HG03280 (cell line): ENCODE results near the gene RGS7BP.

ENCODE experiments used
- ATAC-seq: cut with Tn5 transposase; IDR thresholded peaks from one replicate; pipeline ENCODE4 v1.9.1; 2021; ENCODE audit warnings: mild to moderate bottlenecking, moderate library complexity; ENCODE audit not compliant: unreplicated experiment

The RGS7BP gene

DNA sequence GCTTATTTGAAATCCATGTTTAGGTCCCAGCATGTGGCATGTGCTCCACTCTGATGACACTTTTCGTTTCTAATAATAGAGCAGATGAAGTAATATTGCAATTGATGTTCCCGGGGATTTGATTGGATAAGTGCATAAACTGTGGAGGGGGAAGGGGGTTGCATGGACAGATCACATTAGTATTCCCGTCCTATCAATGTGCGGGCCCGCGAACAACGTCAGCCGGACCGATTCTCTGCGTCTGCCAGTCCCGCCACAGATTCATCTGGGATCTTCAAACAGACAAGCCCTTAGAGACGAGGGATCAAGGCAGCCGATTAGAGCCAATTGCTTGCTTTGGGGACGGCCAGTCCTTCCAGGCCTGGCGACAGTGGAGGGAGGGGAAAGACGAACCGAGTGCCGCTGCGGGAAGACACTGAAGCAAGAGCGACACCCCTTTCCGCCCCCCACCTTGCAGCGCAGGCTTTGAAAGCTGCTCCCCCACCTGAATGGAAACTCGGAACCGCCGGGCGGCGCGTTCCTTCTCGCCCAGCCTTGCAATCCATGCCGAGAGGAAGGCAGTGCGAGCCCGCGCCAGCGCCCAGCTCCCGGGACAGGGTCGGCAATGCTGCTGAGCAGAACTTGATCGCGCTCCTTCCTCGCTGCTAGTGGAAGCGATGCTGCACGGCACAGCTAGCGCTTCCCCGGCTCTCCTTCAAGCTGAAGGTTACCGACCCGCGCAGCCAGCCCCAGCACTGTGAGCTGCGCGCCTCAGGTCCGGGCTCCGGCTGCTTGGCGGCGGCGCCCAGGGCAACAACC, at the start of gene RGS7BP:
TSS of gene RGS7BP (plus strand) at position 247 of the 798 bp plus-strand sequence. CDS start 610 bp downstream, outside the sequence.
- no peak for ATAC-seq

DNA sequence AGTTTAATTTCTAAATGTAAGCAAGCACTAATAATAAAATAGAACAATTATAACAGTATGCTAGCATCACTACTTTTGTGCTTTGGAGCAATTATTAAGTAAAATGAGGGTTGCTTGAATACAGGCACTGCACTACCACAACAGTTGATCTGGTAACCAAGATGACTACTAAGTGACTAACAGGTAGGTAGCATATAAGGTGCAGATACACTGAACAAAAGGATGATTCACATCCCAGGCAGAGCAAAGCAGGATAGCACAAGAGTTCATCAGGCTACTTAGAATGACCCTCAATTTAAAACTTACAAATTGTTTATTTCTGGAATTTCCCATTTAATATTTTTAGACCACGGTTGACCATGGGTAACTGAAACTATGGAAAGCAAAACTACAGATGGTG, 48.0 kb upstream of the RGS7BP start:
- no peak for ATAC-seq

DNA sequence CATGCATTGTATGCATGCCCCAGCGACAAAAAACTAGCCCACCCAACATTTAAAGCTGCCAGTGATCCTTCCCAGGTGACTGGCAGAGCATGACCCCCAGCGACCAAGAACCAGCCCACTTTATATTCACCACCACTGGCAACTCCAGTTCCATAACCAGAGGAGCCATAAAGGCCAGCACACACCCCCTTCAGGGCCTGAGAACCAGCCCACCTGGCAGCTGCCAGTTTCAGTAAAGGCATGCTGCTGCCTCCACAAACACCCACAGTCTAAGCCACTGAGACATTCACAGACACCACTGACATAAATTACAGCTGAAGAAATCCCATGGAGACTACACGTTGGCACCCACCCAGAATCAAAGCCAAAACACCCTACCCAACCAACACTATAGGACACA, 46.9 kb upstream of the RGS7BP start:
- no peak for ATAC-seq

DNA sequence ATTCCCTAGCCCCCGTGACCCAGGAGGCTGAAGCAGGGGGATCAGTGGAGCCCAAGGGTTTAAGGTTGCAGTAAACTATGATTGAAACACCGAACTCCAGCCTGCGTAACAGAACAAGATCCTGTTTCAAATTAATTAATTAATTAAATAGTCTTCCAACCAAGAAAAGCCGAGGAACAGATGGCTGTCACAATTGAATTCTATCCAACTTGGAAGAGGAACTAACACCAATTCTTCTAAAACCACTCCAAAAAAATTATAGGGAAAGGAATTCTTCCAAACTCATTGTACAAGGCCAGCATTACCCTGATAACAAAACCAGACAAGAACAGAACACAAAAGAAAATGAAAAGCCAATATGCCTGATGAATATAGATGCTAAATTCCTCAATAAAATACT, 43.4 kb upstream of the RGS7BP start:
- ATAC-seq, result no peak

DNA sequence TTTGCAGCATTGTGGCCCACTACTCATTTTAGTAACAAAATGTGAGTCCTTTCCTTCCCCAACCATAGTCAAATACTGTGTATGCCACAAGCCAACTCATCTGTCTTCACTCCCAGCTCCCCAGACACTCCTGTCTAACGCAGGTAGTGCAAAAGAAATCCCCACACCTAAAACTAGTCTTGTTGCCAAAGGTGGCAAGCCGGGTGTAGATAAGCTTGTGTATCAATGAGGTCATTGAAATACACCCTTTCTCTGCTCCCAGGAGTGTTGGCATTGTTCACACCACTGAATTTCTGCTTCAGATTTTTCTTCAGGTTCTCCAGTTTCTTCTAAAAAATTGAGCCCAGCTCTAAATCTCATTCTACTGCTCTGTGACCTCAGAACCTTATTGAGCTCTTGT, 19.7 kb upstream of the RGS7BP start:
- no peak for ATAC-seq

DNA sequence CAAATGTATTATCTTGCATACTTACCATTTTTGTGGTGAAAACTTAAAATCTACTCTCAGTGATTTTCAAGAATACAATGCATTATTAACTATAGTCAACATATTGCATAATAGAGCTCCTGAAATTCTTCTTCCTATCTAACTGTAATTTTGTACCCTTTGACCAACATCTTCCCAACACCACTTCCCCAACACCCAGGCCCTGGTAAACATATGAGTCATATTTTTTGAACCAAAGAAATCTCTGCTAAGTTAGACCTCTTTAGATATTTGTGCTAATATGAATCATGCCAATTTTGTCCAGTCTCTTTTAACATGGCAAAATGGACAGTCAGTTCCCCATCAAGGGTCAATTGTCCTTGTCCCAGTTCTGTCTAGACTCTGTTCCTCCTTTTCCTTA, 18.5 kb upstream of the RGS7BP start:
- no peak for ATAC-seq

DNA sequence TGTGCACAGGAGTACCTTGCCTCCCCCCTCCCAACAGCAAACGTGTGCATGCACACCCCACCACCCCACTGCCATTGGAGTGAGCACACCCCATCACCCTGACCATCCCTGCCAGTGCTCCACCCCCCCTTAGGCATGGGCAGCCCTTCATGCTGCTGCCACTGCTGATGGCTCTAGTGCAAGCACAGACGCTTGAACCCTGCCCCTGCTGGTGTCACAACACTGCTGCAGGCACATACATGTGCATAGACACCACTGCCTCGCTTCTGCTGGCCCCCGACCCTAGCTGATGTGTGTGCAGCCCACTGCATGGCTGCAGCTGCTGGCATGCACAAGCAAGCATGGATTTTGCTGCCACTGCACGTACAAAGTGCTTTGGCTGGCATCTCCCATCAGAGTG, 16.0 kb upstream of the RGS7BP start:
- ATAC-seq, result no peak

DNA sequence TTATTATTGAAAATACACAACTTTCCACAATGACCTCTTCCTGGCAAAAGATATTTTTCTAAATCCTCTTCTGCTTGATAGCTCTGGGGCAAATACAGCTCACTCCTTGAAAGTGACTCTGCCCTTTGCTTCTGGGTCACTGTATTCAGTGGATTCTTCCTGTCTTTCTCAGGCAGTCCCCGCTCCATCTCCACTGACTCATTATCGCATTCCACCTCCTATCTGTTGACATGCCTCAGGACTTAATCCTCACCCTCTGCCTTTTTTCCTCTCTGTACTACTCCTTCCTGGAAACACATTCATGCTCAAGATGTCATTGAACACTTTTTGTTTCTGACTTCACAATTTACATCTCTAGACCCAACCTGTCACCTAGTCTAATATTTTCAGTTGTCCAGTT, 8.4 kb upstream of the RGS7BP start:
- ATAC-seq, result no peak

DNA sequence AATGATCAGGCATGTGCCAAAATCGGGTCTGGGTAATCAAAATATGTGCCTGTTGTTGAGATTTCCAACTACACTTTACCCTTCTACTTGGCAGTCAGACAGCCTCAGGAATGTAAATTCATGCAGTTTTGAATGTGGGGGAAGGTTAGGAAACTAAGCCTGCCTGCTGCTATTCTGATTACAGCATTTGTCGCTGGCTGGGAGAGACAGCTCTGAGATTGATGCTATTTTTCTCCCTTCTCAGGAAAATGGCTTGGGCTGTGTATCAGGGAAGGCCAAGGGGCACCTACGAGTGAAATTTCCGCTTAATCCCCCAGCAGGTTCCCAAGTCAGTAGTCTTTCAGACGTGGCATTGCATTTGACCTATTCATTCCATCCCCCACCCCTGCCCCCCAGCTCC, 3.6 kb upstream of the RGS7BP start:
- no peak for ATAC-seq

DNA sequence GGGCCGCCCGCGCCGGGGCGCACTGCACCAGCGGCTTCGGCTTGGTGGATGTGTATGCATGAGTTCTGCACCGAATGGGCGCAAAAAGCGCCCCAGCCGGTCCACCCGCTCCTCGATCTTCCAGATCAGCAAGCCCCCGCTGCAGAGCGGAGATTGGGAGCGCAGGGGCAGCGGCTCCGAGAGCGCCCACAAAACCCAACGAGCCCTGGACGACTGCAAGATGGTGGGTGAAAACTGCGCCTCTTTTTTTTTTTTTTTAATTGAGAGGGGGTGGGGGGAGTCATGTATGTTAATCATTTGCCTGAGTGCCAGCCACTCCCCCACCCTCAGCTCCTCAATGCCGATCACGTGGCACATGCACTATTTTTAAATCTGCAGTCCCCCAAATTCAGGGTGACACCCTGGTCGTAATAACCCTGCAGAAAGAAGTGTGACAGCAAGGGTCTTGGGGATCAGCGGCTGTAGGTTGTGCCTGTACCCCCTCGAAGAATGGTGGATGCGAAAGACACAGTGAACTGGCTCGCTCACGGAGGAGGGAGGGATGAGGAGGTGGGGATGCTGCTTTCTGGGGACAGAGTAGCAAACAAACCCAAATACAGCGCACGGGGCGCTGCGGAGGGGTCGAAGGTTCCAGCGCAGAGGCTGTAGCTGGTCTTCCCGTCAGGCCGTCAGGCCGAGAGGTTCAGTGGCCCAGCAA, 900 bp downstream of the RGS7BP start:
- ATAC-seq, result no peak

DNA sequence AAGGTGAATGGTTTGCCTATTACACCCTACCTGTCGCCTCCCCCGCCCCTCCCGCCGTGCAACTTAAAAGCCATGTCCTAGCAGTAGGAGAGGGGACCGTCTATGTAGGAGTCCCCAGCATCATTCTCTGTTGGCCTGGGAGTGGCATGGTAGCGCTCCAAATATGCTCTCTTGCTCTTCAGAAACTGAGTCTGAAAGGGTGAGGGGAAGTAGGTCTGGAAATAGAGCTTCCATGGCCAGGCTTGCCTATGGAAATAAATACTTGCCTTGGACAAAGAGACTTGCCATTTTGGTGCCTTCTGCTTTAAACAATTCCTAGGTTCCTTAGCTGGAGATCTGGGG, 1.4 kb downstream of the RGS7BP start:
- ATAC-seq, result no peak

DNA sequence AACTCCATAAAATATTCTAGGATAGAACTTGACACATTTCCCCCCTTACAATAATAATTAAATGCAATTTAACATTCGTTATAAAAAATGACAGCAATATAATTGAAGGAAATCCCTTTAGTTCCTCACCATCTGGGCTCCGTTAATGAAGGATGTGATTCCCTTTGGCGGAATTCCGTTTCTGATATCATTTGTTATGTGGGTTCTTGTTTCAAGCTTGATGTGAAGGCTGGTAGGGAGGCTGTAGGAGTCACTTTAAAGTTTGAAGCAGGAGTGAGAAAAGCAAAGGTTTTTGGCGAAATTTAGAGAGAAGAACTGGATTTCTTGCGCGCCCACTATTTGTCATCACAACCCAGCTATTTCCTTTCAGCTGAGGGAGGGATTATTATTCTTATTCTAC, 4.0 kb downstream of the RGS7BP start:
- ATAC-seq, result no peak

DNA sequence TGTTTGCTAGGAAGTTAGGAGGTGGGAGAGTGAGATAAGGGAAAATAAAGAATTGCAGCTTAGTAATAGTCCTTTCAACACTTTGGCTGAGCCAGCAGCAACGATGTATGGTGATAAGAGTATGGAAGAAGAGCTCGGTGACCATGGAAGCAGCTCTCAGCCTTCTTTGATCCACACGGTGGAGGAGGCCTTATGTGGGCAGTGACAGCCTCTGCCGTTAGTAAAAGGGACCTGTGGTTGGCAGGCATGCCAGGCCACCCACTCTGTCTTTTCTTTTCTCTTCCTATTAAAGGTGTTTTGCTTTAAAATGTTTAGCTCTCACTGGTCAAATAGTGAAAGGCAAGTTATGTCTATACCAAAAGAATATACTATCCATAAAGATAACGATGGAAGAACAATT, 7.7 kb downstream of the RGS7BP start:
- ATAC-seq, result no peak

DNA sequence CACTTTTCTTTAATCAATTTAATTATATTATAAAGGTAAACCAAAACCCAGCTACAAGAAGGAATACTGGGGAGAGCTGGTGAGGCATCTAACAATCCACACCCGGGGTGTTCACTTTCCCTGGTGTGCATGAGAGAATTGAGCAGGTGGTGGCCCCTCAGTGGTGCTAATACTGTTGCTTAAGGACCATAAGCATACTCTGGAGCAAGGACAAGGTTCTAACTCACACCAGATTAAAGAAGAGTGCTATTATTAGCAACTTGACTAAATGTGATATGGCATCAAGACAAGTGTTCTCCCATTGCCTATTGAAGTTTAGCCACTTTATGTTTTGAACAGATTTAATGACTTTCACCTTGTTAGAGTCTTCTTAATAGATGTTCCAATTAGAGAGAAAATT, 8.8 kb downstream of the RGS7BP start:
- no peak for ATAC-seq

DNA sequence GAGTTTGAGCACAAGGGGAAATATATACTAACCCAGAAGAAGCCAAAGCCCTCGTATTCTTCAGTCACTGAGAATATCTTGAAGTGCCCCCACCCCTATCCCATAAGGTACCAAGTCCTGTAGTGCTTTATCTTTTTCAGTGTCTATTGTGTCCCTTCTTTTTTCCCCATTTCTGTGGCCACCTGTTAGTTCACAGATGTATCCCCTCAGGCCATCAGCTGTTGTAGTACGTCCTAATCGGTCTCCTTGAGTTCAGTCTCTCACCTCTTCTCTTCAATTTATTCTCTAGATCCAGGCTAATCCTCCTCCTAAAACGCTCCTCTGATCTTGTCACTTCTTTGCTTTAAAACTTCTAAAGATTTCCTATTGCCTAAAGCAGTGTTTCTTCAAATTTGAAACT, 10.4 kb downstream of the RGS7BP start:
- no peak for ATAC-seq

DNA sequence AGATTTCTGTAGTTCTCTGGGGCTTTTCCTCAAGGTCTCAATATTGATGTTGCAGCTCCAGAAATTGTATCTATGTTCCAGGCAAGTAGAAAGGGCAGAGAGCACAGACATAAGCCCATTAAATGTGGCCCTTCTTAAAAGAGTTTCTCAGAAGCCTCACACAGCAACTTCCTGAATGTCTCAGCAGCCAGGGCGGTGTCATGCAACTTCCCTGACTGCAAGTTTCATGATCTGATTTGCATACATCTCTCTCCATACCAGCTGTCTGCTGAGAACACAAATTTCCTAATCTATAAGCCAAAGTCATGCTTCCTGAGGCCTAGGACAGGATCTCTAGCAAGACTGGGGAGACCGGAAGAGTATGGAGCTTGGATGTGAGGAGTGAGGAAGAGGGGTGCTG, 13.0 kb downstream of the RGS7BP start:
- ATAC-seq, result peak; percentile 82

DNA sequence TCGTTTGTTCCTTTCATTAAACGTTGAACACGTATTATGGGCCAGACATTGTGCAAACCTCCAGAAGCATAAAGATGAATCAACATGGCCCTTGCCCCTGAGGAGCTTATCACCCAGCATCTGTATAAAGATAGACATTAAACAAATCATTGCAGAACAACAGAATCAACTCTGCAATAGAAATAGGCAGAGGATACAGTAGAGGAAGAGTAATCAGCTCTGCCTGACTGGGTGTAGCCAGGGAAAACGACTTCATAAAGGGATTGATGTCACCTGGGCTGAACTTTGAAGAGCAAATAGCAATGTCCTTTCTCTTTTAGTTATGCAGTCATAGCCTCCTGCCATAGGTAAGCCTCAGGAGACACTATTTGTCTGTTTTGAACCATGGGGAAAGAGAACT, 13.4 kb downstream of the RGS7BP start:
- ATAC-seq, result no peak

DNA sequence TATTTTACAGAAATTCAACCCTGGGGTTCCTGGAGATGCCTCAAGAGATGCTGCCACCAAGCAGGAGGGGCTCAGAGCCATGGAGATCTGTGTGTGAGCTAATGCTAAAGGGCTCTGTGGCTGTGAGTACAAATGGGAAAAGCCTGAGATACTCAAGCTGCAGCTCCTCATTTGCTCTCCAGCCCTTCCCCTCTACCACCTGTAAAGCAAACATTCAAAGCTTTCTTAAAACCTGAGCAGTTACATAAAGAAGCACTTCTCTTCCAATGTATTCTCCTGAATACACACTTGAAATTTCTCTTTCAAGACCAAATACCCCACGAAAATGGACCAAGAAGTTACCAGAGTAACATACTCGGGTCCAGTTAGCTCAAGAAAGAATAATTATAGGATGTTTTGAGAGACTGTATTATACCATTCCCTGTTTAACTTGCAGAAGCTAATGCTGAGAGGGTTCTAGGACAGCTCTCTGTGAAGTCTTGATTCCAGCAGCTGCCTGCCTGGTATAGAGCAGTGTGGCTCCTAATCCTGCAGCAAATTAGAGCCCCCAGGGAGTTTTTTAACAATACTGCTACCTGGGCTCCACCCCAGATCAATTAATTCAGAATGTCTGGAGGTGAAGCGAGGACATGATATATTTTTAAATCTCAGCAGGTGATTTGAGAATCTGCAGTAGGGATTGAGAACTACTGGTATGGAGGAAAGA, 21.1 kb downstream of the RGS7BP start:
- no peak for ATAC-seq

DNA sequence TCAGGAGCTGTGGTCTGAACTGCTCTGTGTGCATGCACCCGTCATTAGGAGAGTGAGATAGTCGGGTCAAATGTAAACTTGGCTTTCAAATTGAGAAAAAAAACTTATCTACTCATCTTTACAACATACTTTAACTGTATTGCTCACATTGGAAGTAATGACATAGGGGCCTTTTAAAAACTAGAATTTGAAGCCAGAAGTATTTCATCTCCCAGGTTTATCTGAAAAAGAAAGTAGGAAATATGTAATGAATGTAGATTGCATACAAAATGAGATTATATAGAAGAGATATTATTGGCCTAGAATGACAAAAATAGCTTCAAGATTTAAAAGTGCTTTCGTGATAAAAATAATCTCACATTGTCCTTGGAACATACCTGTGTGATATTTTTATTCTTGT, 24.3 kb downstream of the RGS7BP start:
- no peak for ATAC-seq

DNA sequence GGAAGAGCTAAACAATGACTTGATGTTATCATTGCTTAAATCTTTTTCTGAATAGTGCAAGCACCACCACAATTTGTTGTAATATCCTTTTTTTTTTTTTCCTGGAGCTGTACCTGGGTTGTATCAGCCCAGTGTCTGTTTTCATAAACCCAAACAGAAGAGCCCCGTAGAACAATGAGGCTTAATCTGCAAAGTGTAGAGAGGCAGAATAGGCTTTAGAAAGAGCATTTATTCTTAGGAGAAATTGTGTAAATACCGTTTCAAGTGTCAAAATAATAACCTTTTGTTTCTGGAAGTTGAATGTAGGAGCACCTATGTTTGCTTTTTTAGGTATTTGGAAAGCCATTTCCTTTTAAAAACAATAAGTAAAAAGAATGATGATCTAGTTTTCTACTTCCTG, 26.4 kb downstream of the RGS7BP start:
- ATAC-seq, result no peak

DNA sequence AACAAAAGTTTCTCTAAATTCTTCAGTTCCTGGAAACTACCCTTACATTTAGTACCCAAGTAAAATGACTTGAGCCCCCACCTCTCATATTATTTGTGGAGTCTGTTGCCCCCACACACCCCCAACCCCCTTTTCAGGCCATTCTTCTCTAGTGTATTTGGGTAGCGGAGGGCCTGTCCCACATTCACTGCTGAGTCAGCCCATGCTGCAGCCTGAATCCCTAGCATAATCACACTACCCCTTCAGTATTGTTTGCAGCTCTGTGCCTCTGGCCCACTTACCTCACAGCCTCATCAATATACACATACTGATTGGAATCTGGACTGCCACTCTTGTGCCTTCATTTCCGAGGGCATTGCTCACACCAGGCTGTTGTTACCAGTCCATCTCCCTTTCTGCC, 26.8 kb downstream of the RGS7BP start:
- ATAC-seq, result no peak

DNA sequence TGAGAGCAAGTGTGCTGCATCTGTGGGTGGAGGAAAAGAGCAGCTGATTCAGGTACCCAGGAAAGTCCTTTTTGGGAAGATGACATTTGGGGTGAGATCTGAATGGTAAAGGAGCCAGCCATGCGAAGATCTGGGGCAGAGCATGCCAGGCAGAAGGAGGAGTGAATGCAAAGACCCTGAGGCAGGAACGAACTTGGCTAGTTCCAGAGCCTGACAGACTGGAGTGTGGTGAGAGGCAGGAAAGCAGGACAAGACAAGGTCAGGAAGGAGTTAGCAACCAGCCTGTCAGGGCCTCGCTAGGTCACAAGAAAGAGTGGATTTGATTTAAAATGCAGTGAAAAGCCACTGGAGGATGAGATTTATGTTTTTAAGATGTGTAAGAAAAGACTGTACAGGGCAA, 28.2 kb downstream of the RGS7BP start:
- ATAC-seq, result no peak
